MCF 10A (cell line): ENCODE measurements around the gene C1orf210. TPM values are rescaled to one million over a fixed set of nuclear protein-coding genes. Genes with fewer than 3 reads are reported as not detected.

Source experiments
- BruUV-seq: library from RNA; stranded (reverse); fragments of 400-500 nt; replicated peaks from 2 replicates; lab custom pipeline; 2021; lab: Mats Ljungman, UMichigan
- CTCF ChIA-PET: fragments of 300-600 bp; sonication (Branson Sonifier 250); formaldehyde crosslinking; extraction: SDS; loops from one replicate; lab custom pipeline; 2021; ENCODE audit warnings: antibody characterized with exemption, inconsistent platforms; lab: Yijun Ruan, JAX
- POLR2A ChIA-PET: fragments of 300-600, 350-650 bp; sonication (Branson Sonifier 250); formaldehyde crosslinking; extraction: SDS; loops from one replicate; lab custom pipeline; 2020; ENCODE audit warnings: antibody characterized with exemption, inconsistent platforms; lab: Yijun Ruan, JAX
- DNase-seq: peaks from one replicate; pipeline ENCODE4 v3.0.0-alpha.2; 2018; ENCODE audit not compliant: unreplicated experiment
- H3K27ac Mint-ChIP-seq: one replicate; pipeline ENCODE4 v1.8.0; 2022; ENCODE audit warnings: mild to moderate bottlenecking, low read depth, mixed read lengths; ENCODE audit not compliant: unreplicated experiment
- H3K27me3 Mint-ChIP-seq: one replicate; pipeline ENCODE4 v1.8.0; 2022; ENCODE audit warnings: mixed read lengths; ENCODE audit not compliant: insufficient read depth, unreplicated experiment
- H3K36me3 Mint-ChIP-seq: one replicate; pipeline ENCODE4 v1.8.0; 2022; ENCODE audit warnings: mild to moderate bottlenecking, moderate library complexity, mixed read lengths; ENCODE audit not compliant: insufficient read depth, unreplicated experiment
- H3K4me1 Mint-ChIP-seq: one replicate; pipeline ENCODE4 v1.8.0; 2022; ENCODE audit warnings: mixed read lengths; ENCODE audit not compliant: insufficient read depth, unreplicated experiment
- H3K4me3 Mint-ChIP-seq: one replicate; pipeline ENCODE4 v1.8.0; 2022; ENCODE audit warnings: mild to moderate bottlenecking, moderate library complexity, mixed read lengths; ENCODE audit not compliant: unreplicated experiment
- H3K9me3 Mint-ChIP-seq: one replicate; pipeline ENCODE4 v1.8.0; 2022; ENCODE audit warnings: mixed read lengths; ENCODE audit not compliant: unreplicated experiment
- intact Hi-C: fragments of 100-400 bp; cut with micrococcal nuclease; formaldehyde crosslinking; loops from 2 replicates; pipeline ENCODE4 v1.14.1; 2022
- total RNA-seq: library from RNA; stranded (reverse); gene quantifications from 2 replicates; pipeline ENCODE4 v1.2.3, GENCODE V29; 2022
- TF ChIP-seq, protein P1 (sequence below): fragments of 200-600 bp; IDR thresholded peaks from one replicate; pipeline ENCODE4 v1.8.0; 2022; ENCODE audit warnings: antibody characterized with exemption, mild to moderate bottlenecking; ENCODE audit not compliant: unreplicated experiment

Gene C1orf210
- total RNA-seq, 1 experiment from 2014 or later, result 1.6 TPM

DNA sequence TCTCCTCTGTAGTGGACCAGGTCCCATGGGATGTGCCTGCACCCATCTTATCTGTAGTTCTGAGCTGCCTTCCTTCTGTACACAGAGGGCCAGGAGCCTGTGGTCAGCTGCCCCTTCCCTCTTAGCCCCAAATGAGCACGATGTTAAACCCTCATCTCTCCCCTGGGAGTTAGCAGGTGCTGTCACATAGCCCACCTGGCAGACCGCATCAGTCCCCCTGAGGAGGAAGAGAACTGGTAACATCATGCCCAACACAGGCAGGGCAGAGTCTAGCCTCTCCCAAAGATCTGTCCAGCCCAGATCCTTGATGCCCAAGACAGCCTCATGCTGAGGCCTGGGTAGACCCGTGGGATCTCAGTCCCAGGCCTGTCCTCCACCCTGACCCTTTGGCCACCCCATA, 20.1 kb upstream of the C1orf210 start:
- TF ChIP-seq, protein P1, sequence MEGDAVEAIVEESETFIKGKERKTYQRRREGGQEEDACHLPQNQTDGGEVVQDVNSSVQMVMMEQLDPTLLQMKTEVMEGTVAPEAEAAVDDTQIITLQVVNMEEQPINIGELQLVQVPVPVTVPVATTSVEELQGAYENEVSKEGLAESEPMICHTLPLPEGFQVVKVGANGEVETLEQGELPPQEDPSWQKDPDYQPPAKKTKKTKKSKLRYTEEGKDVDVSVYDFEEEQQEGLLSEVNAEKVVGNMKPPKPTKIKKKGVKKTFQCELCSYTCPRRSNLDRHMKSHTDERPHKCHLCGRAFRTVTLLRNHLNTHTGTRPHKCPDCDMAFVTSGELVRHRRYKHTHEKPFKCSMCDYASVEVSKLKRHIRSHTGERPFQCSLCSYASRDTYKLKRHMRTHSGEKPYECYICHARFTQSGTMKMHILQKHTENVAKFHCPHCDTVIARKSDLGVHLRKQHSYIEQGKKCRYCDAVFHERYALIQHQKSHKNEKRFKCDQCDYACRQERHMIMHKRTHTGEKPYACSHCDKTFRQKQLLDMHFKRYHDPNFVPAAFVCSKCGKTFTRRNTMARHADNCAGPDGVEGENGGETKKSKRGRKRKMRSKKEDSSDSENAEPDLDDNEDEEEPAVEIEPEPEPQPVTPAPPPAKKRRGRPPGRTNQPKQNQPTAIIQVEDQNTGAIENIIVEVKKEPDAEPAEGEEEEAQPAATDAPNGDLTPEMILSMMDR, result no peak
- BruUV-seq, result no TSS peak
- DNase-seq, result no peak
- Mint-ChIP-seq H3K27me3 (peaks cover 24% of the 10 kb centered on the region), H3K9me3 (no peaks in the 10 kb centered on the region), H3K4me3 (no peak overlapping the region), H3K4me1 (peaks cover 6% of the 10 kb centered on the region), H3K27ac (no peak overlapping the region), H3K36me3 (no peaks in the 10 kb centered on the region)
- ChIA-PET POLR2A (no interaction called here), CTCF (interaction anchor here (0.5 kb wide), 1 partner anchor 9 kb away, joined by 3 read pairs; no protein-coding TSS in a partner anchor)
- intact Hi-C loops, result no loop called here

DNA sequence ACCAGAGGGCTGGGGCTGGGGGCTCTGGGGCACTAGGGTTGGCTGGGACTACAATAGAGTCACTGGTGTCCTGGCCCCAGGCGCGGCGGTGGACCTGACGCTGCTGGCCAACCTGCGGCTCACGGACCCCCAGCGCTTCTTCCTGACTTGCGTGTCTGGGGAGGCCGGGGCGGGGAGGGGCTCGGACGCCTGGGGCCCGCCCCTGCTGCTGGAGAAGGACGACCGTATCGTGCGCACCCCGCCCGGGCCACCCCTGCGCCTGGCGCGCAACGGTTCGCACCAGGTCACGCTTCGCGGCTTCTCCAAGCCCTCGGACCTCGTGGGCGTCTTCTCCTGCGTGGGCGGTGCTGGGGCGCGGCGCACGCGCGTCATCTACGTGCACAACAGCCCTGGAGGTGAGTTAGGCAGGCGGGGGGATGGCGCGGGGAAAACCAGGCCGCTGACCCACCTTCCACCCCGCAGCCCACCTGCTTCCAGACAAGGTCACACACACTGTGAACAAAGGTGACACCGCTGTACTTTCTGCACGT, 19.5 kb upstream of the C1orf210 start:
- Mint-ChIP-seq H3K4me1 (peaks cover 6% of the 10 kb centered on the region), H3K4me3 (no peak overlapping the region), H3K36me3 (no peaks in the 10 kb centered on the region), H3K27ac (no peak overlapping the region), H3K27me3 (peaks cover 24% of the 10 kb centered on the region), H3K9me3 (no peaks in the 10 kb centered on the region)
- TF ChIP-seq, protein P1, result no peak
- intact Hi-C loops, result no loop called here
- DNase-seq, result no peak
- POLR2A ChIA-PET, result no interaction called here
- CTCF ChIA-PET, result no interaction called here
- no TSS peak for BruUV-seq

DNA sequence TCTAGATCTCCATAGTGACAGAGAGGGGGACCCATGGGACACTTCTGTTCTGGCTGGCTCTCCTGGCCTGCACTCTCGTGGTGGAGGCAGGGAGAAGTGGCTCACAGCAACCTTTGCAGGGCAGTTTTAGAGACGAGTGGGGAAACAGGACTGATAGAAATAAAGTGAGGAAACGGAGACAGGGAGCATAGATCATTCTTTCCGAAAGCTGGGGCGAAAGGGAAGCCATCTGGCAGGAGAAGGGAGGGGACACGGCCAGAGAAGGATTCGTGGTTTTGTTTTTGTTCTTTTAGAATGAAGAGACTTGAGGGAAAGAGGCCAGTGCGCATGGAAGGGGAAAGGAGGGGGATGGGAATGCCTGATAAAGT, 18.9 kb upstream of the C1orf210 start:
- intact Hi-C loops, result no loop called here
- H3K9me3 Mint-ChIP-seq, result no peaks in the 10 kb centered on the region
- H3K27ac Mint-ChIP-seq, result no peak overlapping the region
- H3K4me3 Mint-ChIP-seq, result no peak overlapping the region
- peaks cover 6% of the 10 kb centered on the region for H3K4me1 Mint-ChIP-seq
- H3K27me3 Mint-ChIP-seq, result peaks cover 24% of the 10 kb centered on the region
- ChIA-PET CTCF (interaction anchor here (0.7 kb wide), 1 partner anchor 136 kb away, joined by 3 read pairs; no protein-coding TSS in a partner anchor), POLR2A (no interaction called here)
- BruUV-seq, result no TSS peak
- TF ChIP-seq, protein P1, result no peak
- no peaks in the 10 kb centered on the region for H3K36me3 Mint-ChIP-seq
- no peak for DNase-seq

GRCh38 chr1:43303471-43304313, 18.3 kb upstream of the C1orf210 start:
- Mint-ChIP-seq H3K27ac (no peak overlapping the region), H3K27me3 (peaks cover 24% of the 10 kb centered on the region), H3K4me3 (no peak overlapping the region), H3K4me1 (peaks cover 6% of the 10 kb centered on the region), H3K9me3 (no peaks in the 10 kb centered on the region), H3K36me3 (no peaks in the 10 kb centered on the region)
- BruUV-seq, result no TSS peak
- DNase-seq, result no peak
- CTCF ChIA-PET, result interaction anchor here (0.7 to 0.9 kb wide), 2 partner anchors 18 to 137 kb away, joined by 3 read pairs; partner anchors contain the start of gene C1orf210
- TF ChIP-seq, protein P1, result no peak
- POLR2A ChIA-PET, result interaction anchor here (0.8 kb wide), 1 partner anchor 12 kb away, joined by 3 read pairs; no protein-coding TSS in a partner anchor
- intact Hi-C loops, result no loop called here
